ENCODE measurements around the gene MEA1. TPM values are rescaled to one million over a fixed set of nuclear protein-coding genes. Genes with fewer than 3 reads are reported as not detected.
A peak's percentile ranks its signal among the peaks of the same experiment; 100 is the strongest.

The MEA1 gene
- polyA plus RNA-seq, 3 donors, result 39.7 to 90.3 (median 73.0) TPM

DNA sequence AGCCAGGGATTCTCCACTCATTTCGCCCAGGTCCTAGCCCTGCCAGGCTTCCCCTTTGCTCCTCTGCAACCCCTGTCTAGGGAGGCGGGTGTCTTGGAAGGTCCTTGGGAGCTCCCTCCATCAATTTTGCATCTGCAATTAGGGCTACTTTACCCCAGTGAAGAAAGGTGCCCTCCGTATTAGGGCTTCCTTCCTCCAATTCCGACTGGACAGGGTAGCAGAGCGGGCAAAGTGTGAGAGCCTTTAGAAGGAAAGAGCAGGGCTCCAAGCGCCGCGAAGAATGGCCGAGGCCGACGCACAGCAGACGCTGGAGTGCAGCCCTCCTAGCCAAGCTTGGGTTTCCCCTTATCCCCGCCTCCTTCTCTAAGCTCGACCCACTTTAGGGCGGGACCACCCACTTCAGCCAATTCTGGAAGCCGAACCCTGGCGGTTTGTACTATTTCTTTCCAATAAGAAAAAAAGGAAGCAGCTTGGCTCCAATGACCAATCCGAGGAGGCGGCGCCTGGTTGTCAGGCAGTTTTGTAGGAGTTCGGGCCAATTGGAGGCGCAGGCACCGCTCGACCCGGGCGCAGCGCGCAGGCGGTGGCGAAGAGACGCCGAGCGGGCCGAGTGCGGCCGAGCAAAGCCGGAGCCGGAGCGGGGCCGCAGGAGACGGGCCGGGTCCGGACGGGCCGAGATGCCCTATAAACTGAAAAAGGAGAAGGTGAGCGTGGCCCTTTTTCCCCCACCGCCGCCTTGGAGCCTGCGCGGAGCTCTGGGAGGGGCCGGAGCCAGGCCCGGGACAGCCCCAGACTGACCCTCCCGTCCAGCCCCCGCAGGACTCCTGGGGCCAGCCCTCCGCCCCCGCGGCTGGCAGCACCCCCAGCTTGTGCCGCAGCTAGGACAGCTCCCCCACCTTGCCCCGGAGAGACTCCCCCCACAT, 29.5 kb downstream of the MEA1 start, which contains the start of gene PPP2R5D:
PPP2R5D (plus strand) TSS at position 570 of the 923 bp plus-strand sequence; CDS start at position 678, 108 bp downstream.
- 0 to 1% (median 1%) methylated on average over 48 to 59 of the region's 59 CpGs for WGBS, 3 donors

DNA sequence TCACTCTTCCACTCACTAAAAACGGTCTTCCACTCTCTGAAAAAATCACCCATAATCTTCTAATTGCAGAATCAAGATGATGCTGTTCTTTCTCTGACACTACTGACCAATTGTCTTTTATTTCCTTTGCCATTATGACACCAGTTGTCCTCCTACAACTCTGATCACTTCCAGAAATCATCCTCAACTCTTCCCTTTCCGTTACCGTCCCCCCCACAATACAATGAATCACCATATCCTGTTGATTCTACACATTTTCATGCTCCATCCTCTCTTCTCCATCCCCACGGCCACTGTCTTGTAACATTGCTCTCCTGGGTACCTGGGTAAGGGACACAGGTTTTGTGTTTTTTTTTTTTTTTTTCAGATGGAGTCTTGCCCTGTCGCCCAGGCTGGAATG, 31.9 kb downstream of the MEA1 start:
- H3K27ac ChIP-seq (ENCODE audit: low read depth, low read length), result no peak overlapping the region
- WGBS, 3 donors, result 84 to 89% (median 85%) methylated on average over 5 of the region's 5 CpGs

More for the DNA sequence above, 29.5 kb downstream of the MEA1 start, which contains the start of gene PPP2R5D:
- H3K27ac ChIP-seq (ENCODE audit: low read depth, low read length), result no peak within 1 kb of the TSS

- WGBS, 3 donors, result 38 to 44% (median 42%) methylated on average over 9 of the region's 9 CpGs
- no peak overlapping the region for H3K27ac ChIP-seq (ENCODE audit: low read depth, low read length)
Observed at GRCh38 chr6:42979523-42980177, 34.1 kb downstream of the MEA1 start.

DNA sequence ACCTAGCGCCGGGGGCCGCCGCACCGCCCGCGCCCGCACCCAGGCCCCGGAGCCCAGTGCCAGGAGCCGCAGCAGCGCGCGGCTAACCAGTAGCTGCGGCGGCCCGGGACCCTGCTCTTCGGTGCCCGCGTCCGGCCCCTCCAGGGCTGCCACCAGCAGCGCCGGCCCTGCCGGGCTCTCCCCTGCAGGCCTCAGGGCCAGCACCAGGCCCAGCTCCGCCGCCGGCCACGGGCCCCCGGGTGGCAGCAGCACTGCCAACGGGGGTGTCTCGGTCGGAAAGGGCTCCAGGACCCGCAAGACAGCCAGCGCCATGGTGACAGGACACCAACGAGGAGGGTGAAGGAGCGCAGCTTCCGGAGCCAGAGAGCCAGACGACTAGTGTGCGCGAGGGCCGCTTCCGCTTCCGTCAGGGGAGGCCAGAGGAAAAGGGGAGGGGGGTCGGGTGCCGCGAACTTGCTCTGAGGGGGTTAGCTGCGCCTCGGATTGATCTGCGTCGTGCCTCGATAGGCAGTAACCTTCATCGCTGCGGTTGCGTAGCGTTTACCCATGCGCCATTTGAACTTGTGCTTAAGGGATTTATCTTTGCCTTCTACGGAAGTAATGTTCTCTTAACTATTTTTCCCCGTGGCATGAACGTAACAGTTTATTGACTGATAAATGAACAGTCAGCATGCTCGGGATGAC, 34.8 kb downstream of the MEA1 start, which contains the start of gene PEX6:
PEX6 (minus strand) TSS at position 343 of the 684 bp plus-strand sequence; CDS start at position 312, 31 bp downstream.
- WGBS, 3 donors, result 0 to 1% (median 0%) methylated on average over 57 to 59 of the region's 59 CpGs
- peak within 1 kb of the TSS; percentile 2 for H3K27ac ChIP-seq (ENCODE audit: low read depth, low read length)

GRCh38 chr6:42978487-42978838, 35.3 kb downstream of the MEA1 start:
- peak overlapping the region; percentile 2 for H3K27ac ChIP-seq (ENCODE audit: low read depth, low read length)
- 0 to 1% (median 1%) methylated on average over 11 to 28 of the region's 28 CpGs for WGBS, 3 donors

DNA sequence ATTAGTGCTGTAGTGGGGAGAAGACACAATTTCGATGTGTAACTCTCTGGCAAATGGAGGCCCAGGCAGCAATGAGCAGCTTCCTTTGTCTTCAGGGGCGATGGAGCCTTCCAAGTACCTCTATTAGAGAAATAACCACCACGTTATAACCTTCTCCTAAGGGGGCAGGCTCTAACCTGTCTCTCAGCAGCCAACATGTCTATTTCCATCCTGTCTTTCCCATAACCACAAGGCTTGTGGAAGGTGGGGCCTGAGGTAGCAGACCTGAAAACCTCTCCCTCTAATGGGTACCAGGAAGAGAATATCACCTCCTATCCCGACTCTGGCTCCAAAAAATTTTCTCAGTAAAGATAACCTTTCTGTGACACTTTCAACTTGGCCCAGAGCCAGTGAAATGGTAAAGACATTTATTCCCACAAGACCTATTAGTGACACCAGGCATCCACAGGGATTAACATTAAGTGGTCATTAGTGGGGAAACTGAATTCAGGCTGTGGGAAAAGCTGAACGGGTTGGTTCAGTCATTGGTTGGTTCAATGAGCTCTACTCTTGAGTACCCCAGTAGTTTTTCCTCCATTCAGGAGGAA, 38.7 kb downstream of the MEA1 start:
- no peak overlapping the region for H3K27ac ChIP-seq (ENCODE audit: low read depth, low read length)
- WGBS, 3 donors, result 77 to 88% (median 78%) methylated on average over 5 of the region's 5 CpGs

DNA sequence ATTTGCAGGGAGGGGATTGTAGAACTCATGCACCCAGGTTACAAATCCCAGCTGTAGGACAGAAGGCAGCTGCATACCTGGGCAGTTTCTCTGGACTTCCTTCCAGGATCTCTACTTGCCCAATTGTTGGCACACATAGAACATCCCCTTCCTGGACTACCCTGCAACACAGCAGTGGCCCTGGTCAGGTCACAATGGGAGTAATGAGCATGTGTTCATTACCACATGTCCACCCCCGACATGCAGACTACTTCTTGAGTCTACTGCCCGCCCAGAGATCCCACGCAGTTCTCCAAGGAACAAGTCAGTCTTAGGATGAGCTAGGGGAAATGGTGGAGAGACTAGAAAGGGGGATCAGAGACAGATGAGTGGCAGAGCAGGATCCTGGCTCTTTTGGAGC, 39.8 kb downstream of the MEA1 start:
- H3K27ac ChIP-seq (ENCODE audit: low read depth, low read length), result no peak overlapping the region
- 66 to 98% (median 75%) methylated on average over 3 of the region's 3 CpGs for WGBS, 3 donors

- 74 to 92% (median 78%) methylated on average over 3 of the region's 3 CpGs for WGBS, 3 donors
- no peak overlapping the region for H3K27ac ChIP-seq (ENCODE audit: low read depth, low read length)
Observed at GRCh38 chr6:42971746-42972327, 41.9 kb downstream of the MEA1 start.

GRCh38 chr6:42970871-42971612, 42.7 kb downstream of the MEA1 start:
- WGBS, 3 donors, result 63 to 87% (median 75%) methylated on average over 4 of the region's 4 CpGs
- H3K27ac ChIP-seq (ENCODE audit: low read depth, low read length), result no peak overlapping the region

DNA sequence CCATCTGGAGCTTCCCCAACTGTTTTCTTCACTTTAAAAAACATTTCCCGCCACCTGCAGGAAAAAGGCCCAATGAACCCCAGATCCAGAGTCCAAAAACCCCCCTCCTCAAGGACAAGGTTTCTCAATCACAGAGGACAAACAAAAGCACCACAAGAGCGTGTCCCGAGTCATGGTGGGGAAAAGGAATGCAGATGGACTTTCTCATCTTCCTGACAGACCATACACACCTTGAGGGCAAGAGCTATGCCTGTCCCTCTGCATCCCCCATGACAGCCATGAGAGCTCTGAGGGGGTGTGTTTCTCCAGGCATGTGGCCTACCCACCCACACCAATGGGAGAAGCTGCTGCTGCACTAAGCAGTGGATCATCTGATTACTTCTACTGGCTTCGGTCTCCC, 43.8 kb downstream of the MEA1 start:
- no peak overlapping the region for H3K27ac ChIP-seq (ENCODE audit: low read depth, low read length)
- 57 to 94% (median 88%) methylated on average over 4 of the region's 4 CpGs for WGBS, 3 donors

GRCh38 chr6:42969431-42969830, 44.3 kb downstream of the MEA1 start:
- 87 to 90% (median 89%) methylated on average over 2 of the region's 2 CpGs for WGBS, 3 donors
- no peak overlapping the region for H3K27ac ChIP-seq (ENCODE audit: low read depth, low read length)

DNA sequence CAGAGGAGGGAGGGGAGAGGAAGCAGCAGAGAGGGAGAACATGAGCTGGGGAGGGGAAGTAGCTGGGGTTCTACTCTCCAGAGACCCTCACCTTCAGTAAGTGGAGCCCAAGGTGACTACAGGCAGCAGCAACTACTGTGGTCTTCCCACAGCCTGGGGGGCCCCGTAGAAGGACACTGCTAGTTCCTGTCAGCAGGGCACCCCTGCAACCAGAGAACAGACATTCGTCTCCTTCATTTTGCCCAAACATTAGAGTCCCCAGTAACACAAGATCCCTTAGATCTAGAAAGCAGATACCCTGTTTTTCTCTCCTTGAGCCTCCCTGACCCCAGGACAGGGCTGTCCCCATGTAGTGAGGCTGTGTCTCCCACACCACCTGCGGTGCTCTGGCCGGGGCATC, 45.0 kb downstream of the MEA1 start:
- 69 to 86% (median 80%) methylated on average over 4 of the region's 4 CpGs for WGBS, 3 donors
- no peak overlapping the region for H3K27ac ChIP-seq (ENCODE audit: low read depth, low read length)

DNA sequence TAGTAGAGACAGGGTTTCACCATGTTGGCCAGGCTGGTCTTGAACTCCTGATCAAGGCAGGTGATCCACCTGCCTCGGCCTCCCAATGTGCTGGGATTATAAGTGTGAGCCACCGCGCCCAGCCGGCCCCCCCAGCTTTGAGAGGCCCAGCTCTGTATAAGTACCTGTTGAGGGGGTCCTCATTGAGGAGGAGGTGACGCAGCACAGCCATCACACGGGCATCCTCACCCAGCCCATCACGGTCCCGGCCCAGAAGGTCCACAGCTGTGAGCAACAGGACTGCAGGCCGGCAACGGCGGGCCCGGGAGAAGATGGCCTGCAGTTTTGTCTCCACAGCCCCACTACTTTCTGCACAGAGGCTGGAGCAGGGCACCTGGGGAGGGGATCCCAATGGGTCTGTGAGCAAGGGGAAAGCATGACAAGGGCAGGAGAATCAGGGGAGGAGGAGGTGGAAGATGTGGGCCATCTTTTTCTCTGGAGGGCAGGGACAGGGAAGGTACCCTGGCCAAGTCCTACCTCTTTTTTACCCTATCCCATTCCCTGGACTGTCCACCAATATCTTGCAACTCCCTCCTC, 45.5 kb downstream of the MEA1 start:
- WGBS, 3 donors, result 94 to 98% (median 96%) methylated on average over 12 of the region's 12 CpGs
- H3K27ac ChIP-seq (ENCODE audit: low read depth, low read length), result no peak overlapping the region

DNA sequence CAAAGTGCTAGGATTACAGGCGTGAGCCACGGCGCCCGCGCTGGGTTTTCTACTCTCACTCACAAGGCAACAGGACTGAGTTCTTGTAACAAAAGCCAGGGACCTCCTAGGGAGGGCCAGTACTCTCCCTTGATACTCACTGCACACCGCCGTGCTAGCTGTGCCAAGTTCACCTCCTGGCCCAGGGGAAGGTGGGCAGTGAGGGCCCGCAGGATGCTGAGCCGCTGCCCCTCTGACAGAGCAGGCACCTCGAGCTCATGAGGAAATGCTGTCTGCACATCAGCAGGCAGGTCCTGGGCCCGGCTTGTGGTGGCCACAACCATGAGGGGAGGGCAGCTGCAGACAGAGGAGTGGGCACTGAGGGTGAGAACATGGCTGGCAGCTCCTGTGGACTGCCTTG, 46.5 kb downstream of the MEA1 start:
- WGBS, 3 donors, result 93 to 95% (median 95%) methylated on average over 11 of the region's 11 CpGs
- no peak overlapping the region for H3K27ac ChIP-seq (ENCODE audit: low read depth, low read length)

- WGBS, 3 donors, result 67 to 80% (median 75%) methylated on average over 7 of the region's 7 CpGs
- H3K27ac ChIP-seq (ENCODE audit: low read depth, low read length), result no peak overlapping the region
Observed at GRCh38 chr6:42966571-42966970, 47.2 kb downstream of the MEA1 start.

- WGBS, 3 donors, result 83 to 87% (median 83%) methylated on average over 9 of the region's 9 CpGs
- H3K27ac ChIP-seq (ENCODE audit: low read depth, low read length), result no peak overlapping the region
Observed at GRCh38 chr6:42963855-42964605, 49.7 kb downstream of the MEA1 start.

Data from adipose tissue (tissue), 3 donors.